GM12874 (cell line): ENCODE measurements around the gene OSBP.
A peak's percentile ranks its signal among the peaks of the same experiment; 100 is the strongest.

Source experiments
- TF ChIP-seq, protein P1 (sequence below): IDR thresholded peaks from 2 replicates; pipeline ENCODE4 v1.5.1; 2011; ENCODE audit warnings: low read depth, mild to moderate bottlenecking, control low read depth, low read length, moderate library complexity; ENCODE audit not compliant: insufficient read depth

The OSBP gene

DNA sequence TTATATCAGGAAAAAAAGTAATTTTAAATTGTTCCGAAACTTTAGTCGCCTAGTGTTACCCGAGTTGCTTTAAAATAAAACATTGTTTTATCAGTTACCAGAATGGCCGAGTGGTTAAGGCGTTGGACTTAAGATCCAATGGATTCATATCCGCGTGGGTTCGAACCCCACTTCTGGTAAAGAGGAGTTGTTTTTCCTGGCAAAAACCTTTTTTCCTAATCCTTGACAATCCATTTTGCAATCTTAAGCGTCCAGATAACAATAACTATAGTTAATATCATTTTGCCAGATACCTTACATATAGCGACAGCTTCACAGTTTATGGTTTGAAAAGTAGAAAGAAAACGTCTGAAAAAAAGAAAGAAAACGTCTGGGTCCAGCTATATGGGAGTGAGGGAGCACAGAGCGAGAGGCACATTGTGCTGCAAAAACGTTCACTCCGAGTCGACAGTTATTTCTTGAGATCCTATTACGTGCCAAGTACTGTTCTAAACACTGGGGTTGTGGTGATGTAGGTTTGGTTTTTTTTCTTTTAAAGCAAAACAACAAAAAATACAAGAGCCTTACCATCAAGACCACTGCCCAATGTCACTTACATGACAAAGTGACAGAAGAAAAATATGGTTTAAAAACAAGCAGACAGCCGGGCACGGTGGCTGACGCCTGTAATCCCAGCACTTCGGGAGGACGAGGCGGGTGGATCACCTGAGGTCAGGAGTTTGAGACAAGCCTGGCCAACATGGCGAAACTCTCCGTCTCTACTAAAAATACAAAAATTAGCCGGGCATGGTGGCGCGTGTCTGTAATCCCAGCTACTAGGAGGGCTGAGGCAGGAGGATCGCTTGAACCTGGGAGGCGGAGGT, 63.7 kb downstream of the OSBP start:
- TF ChIP-seq, protein P1, sequence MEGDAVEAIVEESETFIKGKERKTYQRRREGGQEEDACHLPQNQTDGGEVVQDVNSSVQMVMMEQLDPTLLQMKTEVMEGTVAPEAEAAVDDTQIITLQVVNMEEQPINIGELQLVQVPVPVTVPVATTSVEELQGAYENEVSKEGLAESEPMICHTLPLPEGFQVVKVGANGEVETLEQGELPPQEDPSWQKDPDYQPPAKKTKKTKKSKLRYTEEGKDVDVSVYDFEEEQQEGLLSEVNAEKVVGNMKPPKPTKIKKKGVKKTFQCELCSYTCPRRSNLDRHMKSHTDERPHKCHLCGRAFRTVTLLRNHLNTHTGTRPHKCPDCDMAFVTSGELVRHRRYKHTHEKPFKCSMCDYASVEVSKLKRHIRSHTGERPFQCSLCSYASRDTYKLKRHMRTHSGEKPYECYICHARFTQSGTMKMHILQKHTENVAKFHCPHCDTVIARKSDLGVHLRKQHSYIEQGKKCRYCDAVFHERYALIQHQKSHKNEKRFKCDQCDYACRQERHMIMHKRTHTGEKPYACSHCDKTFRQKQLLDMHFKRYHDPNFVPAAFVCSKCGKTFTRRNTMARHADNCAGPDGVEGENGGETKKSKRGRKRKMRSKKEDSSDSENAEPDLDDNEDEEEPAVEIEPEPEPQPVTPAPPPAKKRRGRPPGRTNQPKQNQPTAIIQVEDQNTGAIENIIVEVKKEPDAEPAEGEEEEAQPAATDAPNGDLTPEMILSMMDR: no peak

- TF ChIP-seq, protein P1: no peak
These were observed 64.5 kb downstream of the OSBP start for GRCh38 chr11:59550842-59551658.

DNA sequence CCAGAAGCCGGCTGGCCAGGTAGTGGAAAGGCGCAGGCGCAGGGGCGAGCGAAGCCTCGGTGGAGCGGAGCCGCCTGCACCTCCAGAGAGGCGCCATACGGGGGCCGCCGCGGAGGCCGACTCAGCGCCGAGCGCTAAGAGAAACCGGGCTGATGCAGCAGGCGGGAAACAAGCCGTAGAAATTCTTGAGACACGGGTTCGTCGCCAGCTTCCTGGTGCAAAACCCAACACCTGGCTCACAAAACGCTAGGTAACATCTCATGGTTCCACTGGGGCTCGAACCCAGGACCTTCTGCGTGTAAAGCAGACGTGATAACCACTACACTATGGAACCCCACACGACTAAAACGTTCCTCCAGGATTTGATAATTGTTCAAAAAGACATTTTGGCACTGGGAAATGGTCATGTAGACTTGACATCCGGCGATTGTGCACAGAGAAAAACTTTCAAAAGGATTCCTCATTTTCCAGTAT, 65.2 kb downstream of the OSBP start:
- TF ChIP-seq, protein P1: peak; percentile 65

- TF ChIP-seq, protein P1: no peak
These were observed 67.3 kb downstream of the OSBP start for GRCh38 chr11:59548309-59548656.

DNA sequence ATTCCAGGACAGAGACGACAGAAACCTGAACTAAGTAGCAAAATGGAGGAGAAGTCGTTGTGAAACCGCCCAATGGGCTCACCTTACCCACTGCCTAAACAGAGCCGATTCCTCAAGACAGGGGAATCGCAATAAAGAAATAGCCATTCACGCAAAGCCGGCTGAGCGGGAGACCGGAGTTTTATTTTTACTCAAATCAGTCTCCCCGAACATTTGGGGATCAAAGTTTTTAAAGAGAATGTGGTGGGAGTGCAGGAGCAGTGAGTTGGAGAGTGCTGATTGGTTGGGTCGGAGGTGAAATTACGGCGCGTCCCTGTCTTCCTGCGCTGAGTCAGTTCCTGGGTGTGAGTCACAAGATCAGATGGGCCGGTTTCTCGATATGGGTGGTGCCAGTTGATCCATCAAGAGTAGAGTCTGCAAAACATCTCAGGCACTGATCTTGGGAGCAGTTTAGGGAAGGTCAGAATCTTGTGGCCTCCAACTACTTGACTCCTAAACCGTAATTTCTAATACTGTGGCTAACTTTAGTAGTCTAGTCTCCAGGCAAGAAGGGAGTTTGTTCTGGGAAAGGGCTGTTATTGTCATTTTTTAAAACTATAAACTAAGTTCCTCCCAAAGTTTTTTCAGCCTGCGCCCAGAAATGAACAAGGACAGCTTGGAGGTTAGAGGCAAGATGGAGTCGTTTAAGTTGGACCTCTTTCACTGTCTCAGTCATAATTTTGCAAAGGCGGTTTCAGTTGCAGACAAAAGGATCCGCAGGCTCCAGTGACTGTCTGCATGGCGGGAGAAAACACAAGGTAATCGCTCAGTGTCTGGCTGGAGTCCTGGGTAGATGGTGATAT, 70.2 kb downstream of the OSBP start:
- TF ChIP-seq, protein P1: no peak

DNA sequence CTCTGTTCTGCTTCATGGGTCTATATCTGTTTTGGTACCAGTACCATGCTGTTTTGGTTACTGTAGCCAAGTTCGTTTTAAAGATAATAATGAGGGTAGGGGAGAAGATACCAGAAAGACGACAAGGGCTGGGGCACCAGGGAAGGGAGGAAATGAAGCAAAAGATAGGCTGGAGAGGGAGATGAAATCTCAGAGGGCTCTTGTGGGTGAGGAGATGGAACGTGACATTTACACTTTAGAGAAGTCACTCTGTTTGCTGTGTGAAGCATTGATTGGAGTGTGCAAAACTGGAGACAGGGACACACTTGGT, 70.8 kb downstream of the OSBP start:
- TF ChIP-seq, protein P1: no peak
